Peyer's patch (tissue), 4 donors: ENCODE measurements around the gene PDE10A.

Experiments
- POLR2A ChIP-seq, 2 donors: fragments of 450-650 bp; IDR thresholded peaks; one replicate each; pipeline ENCODE4 v1.5.1; 2017; ENCODE audit warnings: antibody characterized with exemption in 2 of 2, mild to moderate bottlenecking in 2 of 2, moderate library complexity in 2 of 2
- TF ChIP-seq, protein P1 (sequence below), 6 experiments: fragments of 450-650 bp in 4 of 6; fragments of 200-600 bp in 2 of 6; sonication (generic) in 1 of 6; IDR thresholded peaks; one replicate each; pipeline ENCODE4 v1.5.1; 2017 to 2019; ENCODE audit warnings: antibody characterized with exemption in 6 of 6, mild to moderate bottlenecking in 3 of 6, moderate library complexity in 1 of 6

DNA sequence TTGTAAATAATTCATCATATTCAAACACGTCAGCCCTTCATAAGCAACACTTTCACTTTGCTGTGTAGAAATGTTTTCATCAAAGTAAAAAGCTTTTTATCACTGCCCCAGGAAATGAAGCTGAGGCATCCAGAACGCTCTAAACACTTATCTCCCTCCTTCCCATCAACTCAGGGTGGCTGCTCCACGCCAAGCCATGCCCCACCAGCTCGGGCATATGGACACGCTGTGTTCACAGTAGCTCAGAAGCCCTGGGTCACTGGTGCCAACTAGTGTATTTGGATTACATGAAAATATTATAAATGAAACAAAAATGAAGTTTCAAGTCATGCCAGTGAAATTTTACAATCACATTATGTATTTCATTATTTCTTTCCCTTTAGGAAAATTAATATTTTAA, 10.3 kb downstream of the PDE10A start:
- TF ChIP-seq, protein P1, sequence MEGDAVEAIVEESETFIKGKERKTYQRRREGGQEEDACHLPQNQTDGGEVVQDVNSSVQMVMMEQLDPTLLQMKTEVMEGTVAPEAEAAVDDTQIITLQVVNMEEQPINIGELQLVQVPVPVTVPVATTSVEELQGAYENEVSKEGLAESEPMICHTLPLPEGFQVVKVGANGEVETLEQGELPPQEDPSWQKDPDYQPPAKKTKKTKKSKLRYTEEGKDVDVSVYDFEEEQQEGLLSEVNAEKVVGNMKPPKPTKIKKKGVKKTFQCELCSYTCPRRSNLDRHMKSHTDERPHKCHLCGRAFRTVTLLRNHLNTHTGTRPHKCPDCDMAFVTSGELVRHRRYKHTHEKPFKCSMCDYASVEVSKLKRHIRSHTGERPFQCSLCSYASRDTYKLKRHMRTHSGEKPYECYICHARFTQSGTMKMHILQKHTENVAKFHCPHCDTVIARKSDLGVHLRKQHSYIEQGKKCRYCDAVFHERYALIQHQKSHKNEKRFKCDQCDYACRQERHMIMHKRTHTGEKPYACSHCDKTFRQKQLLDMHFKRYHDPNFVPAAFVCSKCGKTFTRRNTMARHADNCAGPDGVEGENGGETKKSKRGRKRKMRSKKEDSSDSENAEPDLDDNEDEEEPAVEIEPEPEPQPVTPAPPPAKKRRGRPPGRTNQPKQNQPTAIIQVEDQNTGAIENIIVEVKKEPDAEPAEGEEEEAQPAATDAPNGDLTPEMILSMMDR (IDR thresholded peaks at IDR 0.05): no peak
- TF ChIP-seq POLR2A (IDR thresholded peaks at IDR 0.05): no peak
